B cell (primary cell): ENCODE measurements around the gene FOXM1. TPM values are rescaled to one million over a fixed set of nuclear protein-coding genes. Genes with fewer than 3 reads are reported as not detected.

ENCODE experiments used
- ATAC-seq: fragments of 200-7000 bp; cut with Tn5 transposase; one replicate; pipeline ENCODE4 v1.10.0; 2021; ENCODE audit warnings: low read depth, mild to moderate bottlenecking, moderate number of reproducible peaks, moderate library complexity
- CTCF ChIA-PET: fragments of 350-600 bp; sonication (Branson Sonifier 250); formaldehyde crosslinking; loops from one replicate; lab custom pipeline; 2021; ENCODE audit warnings: antibody characterized with exemption, inconsistent platforms; lab: Charles Lee
- POLR2A ChIA-PET: fragments of 350-600 bp; sonication (Branson Sonifier 250); formaldehyde crosslinking; loops from one replicate; lab custom pipeline; 2021; ENCODE audit warnings: antibody characterized with exemption; lab: Charles Lee
- DNase-seq: peaks from one replicate; pipeline ENCODE4 v3.0.0; 2013
- H2AFZ ChIP-seq: 2 replicates; pipeline ENCODE4 v1.6.1; 2012; ENCODE audit warnings: mild to moderate bottlenecking, low read depth, low read length; ENCODE audit not compliant: insufficient read depth, poor library complexity, severe bottlenecking
- H3K27ac ChIP-seq, 2 donors: 1 replicate in 1 of 2; 2 replicates in 1 of 2; pipeline ENCODE4 v1.5.1; 2012 to 2013; ENCODE audit warnings: low read length in 2 of 2, mild to moderate bottlenecking in 2 of 2, moderate library complexity in 1 of 2
- H3K27me3 ChIP-seq, 4 experiments: fragments of 200-600 bp in 1 of 4; sonication (generic) in 1 of 4; replicated peaks in 1 of 4; 1 replicate in 2 of 4; 2 replicates in 2 of 4; pipeline versions ENCODE4 v1.6.1 to v1.7.0; 2013 to 2016; ENCODE audit warnings: low read length in 3 of 4, mild to moderate bottlenecking in 2 of 4, mixed read lengths in 1 of 4, moderate library complexity in 1 of 4; ENCODE audit not compliant: insufficient read depth in 4 of 4, control insufficient read depth in 3 of 4; ENCODE audit errors: control extremely low read depth in 1 of 4
- H3K36me3 ChIP-seq, 2 experiments: replicated peaks in 1 of 2; 1 replicate in 1 of 2; 2 replicates in 1 of 2; pipeline versions ENCODE4 v1.6.1 to v1.7.1; 2013; ENCODE audit warnings: low read length in 1 of 2; ENCODE audit not compliant: insufficient read depth in 2 of 2, control insufficient read depth in 1 of 2; ENCODE audit errors: control extremely low read depth in 1 of 2, extremely low read depth in 1 of 2
- H3K4me1 ChIP-seq, 2 donors: fragments of 200-600 bp in 1 of 2; sonication (generic) in 1 of 2; 1 replicate in 1 of 2; 2 replicates in 1 of 2; pipeline versions ENCODE4 v1.5.1 to v1.6.1; 2013 to 2017; ENCODE audit warnings: low read length in 2 of 2; ENCODE audit not compliant: control insufficient read depth in 2 of 2, insufficient read depth in 2 of 2
- H3K4me2 ChIP-seq: replicated peaks from 2 replicates; pipeline ENCODE3; 2012; ENCODE audit warnings: mild to moderate bottlenecking, low read depth, low read length; ENCODE audit not compliant: poor library complexity, severe bottlenecking
- H3K4me3 ChIP-seq, 5 experiments: fragments of 200-600 bp in 1 of 5; sonication (generic) in 1 of 5; 1 replicate in 3 of 5; 2 replicates in 2 of 5; pipeline versions ENCODE4 v1.5.1 to v1.7.0; 2011 to 2016; ENCODE audit warnings: low read length in 4 of 5, mild to moderate bottlenecking in 4 of 5, low read depth in 2 of 5, control low read depth in 1 of 5, moderate library complexity in 1 of 5; ENCODE audit not compliant: insufficient read depth in 1 of 5; ENCODE audit errors: control extremely low read depth in 1 of 5, extremely low read depth in 1 of 5
- H3K79me2 ChIP-seq: fragments of 200-600 bp; sonication (generic); one replicate; pipeline ENCODE4 v1.6.0; 2016; ENCODE audit warnings: low read length; ENCODE audit not compliant: control insufficient read depth, insufficient read depth
- H3K9ac ChIP-seq: fragments of 200-600 bp; sonication (generic); 2 replicates; pipeline ENCODE4 v1.6.1; 2017; ENCODE audit warnings: mild to moderate bottlenecking, low read length, moderate library complexity
- H3K9me3 ChIP-seq, 3 donors: one replicate each; pipeline versions ENCODE4 v1.6.1 to v1.7.1; 2013; ENCODE audit warnings: low read length in 2 of 3; ENCODE audit not compliant: control insufficient read depth in 2 of 3, insufficient read depth in 1 of 3; ENCODE audit errors: control extremely low read depth in 1 of 3
- H4K20me1 ChIP-seq: 2 replicates; pipeline ENCODE4 v1.6.0; 2012; ENCODE audit warnings: mild to moderate bottlenecking, low read length; ENCODE audit not compliant: insufficient read depth, control insufficient read depth, poor library complexity, severe bottlenecking
- H3K27ac Mint-ChIP-seq: one replicate; pipeline ENCODE4 v1.8.0; 2021; ENCODE audit warnings: mixed read lengths
- H3K27me3 Mint-ChIP-seq: one replicate; pipeline ENCODE4 v1.8.0; 2021; ENCODE audit warnings: mixed read lengths
- H3K4me1 Mint-ChIP-seq: one replicate; pipeline ENCODE4 v1.8.0; 2021; ENCODE audit warnings: mixed read lengths
- H3K4me3 Mint-ChIP-seq: one replicate; pipeline ENCODE4 v1.8.0; 2021; ENCODE audit warnings: mixed read lengths
- H3K9me3 Mint-ChIP-seq: one replicate; pipeline ENCODE4 v1.8.0; 2022; ENCODE audit warnings: mixed read lengths; ENCODE audit not compliant: insufficient read depth
- CTCF ChIP-seq: fragments of 200-600 bp; IDR thresholded peaks from one replicate; pipeline ENCODE4 v1.8.0; 2022; ENCODE audit warnings: antibody characterized with exemption, mild to moderate bottlenecking
- EZH2 ChIP-seq: IDR thresholded peaks from 2 replicates; pipeline ENCODE4 v1.6.1; 2012; ENCODE audit warnings: borderline replicate concordance, low read depth, mild to moderate bottlenecking, moderate library complexity, low read length; ENCODE audit not compliant: insufficient read depth, poor library complexity, severe bottlenecking
- WGBS: methylation state at CpG from one replicate; pipeline ENCODE4 v1.1.5; 2013; ENCODE audit warnings: missing lambda C conversion rate; ENCODE audit not compliant: insufficient coverage; 5-methylcytosine and 5-hydroxymethylcytosine counted together
- intact Hi-C: fragments of 100-400 bp; cut with micrococcal nuclease; formaldehyde crosslinking; loops from one replicate; pipeline ENCODE4 v1.10.0; 2022
- polyA plus RNA-seq: library from polyadenylated mRNA; depleted of rRNA; stranded (reverse); fragments of >200 nt; gene quantifications from 2 replicates; pipeline ENCODE4 v1.2.3, GENCODE V29; 2012
- total RNA-seq, 2 donors: library from RNA; stranded (reverse); fragments of 120-200 nt in 1 of 2; gene quantifications; 1 replicate in 1 of 2; 2 replicates in 1 of 2; pipeline versions ENCODE4 v1.2.3 to v1.2.4, GENCODE V29; 2013 to 2022

Gene FOXM1
- total and polyA plus RNA-seq, 2 donors (not counting 1 experiment from before 2014, with no cell fraction given), result 0.67 to 0.84 TPM

GRCh38 chr12:2826036-2826435, 50.9 kb downstream of the FOXM1 start:
- Histone ChIP-seq H3K4me2 (no peak overlapping the region), H3K4me1 (no peaks in the 10 kb centered on the region), H3K27ac (no peak overlapping the region), H3K36me3 (peaks cover 0 to 73% of the 10 kb centered on the region in 2 experiments), H3K9ac (no peak overlapping the region), H3K27me3 (no peaks in the 10 kb centered on the region), H2AFZ (no peak overlapping the region), H3K4me3 (no peak overlapping the region), H3K79me2 (no peaks in the 10 kb centered on the region), H4K20me1 (no peaks in the 10 kb centered on the region), H3K9me3 (no peaks in the 10 kb centered on the region)
- intact Hi-C loops, result no loop called here
- no peak overlapping the region for H3K4me3 Mint-ChIP-seq
- ATAC-seq (no peak), DNase-seq (no peak)
- no peak for TF ChIP-seq EZH2
- no peak for TF ChIP-seq CTCF
- ChIA-PET CTCF (no interaction called here), POLR2A (no interaction called here)
- H3K4me1 Mint-ChIP-seq, result no peaks in the 10 kb centered on the region
- 100% methylated on average over 3 of the region's 3 CpGs for WGBS
- no peak overlapping the region for H3K27ac Mint-ChIP-seq
- no peaks in the 10 kb centered on the region for H3K27me3 Mint-ChIP-seq
- H3K9me3 Mint-ChIP-seq, result no peaks in the 10 kb centered on the region

GRCh38 chr12:2825132-2825531, 51.8 kb downstream of the FOXM1 start:
- Histone ChIP-seq H3K79me2 (peaks cover 2% of the 10 kb centered on the region), H3K9ac (no peak overlapping the region), H3K27ac (no peak overlapping the region), H3K9me3 (no peaks in the 10 kb centered on the region), H3K36me3 (peaks cover 0 to 81% of the 10 kb centered on the region in 2 experiments), H3K4me2 (no peak overlapping the region), H4K20me1 (no peaks in the 10 kb centered on the region), H3K4me3 (no peak overlapping the region), H3K27me3 (no peaks in the 10 kb centered on the region), H2AFZ (no peak overlapping the region), H3K4me1 (no peaks in the 10 kb centered on the region)
- no peak for ATAC-seq
- no peak overlapping the region for H3K27ac Mint-ChIP-seq
- no peaks in the 10 kb centered on the region for H3K9me3 Mint-ChIP-seq
- 93% methylated on average over 3 of the region's 4 CpGs for WGBS
- no peaks in the 10 kb centered on the region for H3K27me3 Mint-ChIP-seq
- TF ChIP-seq EZH2, result no peak
- TF ChIP-seq CTCF, result no peak
- ChIA-PET CTCF (no interaction called here), POLR2A (no interaction called here)
- no peak for DNase-seq
- H3K4me3 Mint-ChIP-seq, result no peak overlapping the region
- intact Hi-C loops, result no loop called here
- H3K4me1 Mint-ChIP-seq, result no peaks in the 10 kb centered on the region
